ENCODE measurements around the gene HMGB2. TPM values are rescaled to one million over a fixed set of nuclear protein-coding genes. Genes with fewer than 3 reads are reported as not detected.

HMGB2 gene
- polyA plus RNA-seq (2012; ENCODE audit: missing spikeins), result 416 TPM

- FAIRE-seq, result peak; percentile 97
- DNase-seq (ENCODE audit: insufficient read length), result peak; percentile 87
- peak; percentile 93 for TF ChIP-seq TAF1 (IDR thresholded peaks at IDR 0.05; ENCODE audit: borderline replicate concordance, low read depth, low read length)
- TF ChIP-seq POLR2A (IDR thresholded peaks at IDR 0.05; ENCODE audit: low read depth, low read length), result peak; percentile 99
- peak; percentile 98 for TF ChIP-seq POLR2AphosphoS5 (IDR thresholded peaks at IDR 0.05; ENCODE audit: low read depth, low read length)
These were observed at the start of gene HMGB2 for GRCh38 chr4:173334085-173334890. TSS of gene HMGB2 (minus strand) at chr4:173334358. CDS start at chr4:173333649, 709 bp downstream.

- FAIRE-seq (no peak), DNase-seq (ENCODE audit: insufficient read length) (no peak)
- TF ChIP-seq TAF1 (IDR thresholded peaks at IDR 0.05; ENCODE audit: borderline replicate concordance, low read depth, low read length), result no peak
- TF ChIP-seq POLR2A (IDR thresholded peaks at IDR 0.05; ENCODE audit: low read depth, low read length), result no peak
- TF ChIP-seq POLR2AphosphoS5 (IDR thresholded peaks at IDR 0.05; ENCODE audit: low read depth, low read length), result no peak
These were observed 48.2 kb upstream of the HMGB2 start for GRCh38 chr4:173382349-173382748.

- no peak for FAIRE-seq
- no peak for DNase-seq (ENCODE audit: insufficient read length)
- TF ChIP-seq POLR2A (IDR thresholded peaks at IDR 0.05; ENCODE audit: low read depth, low read length), result no peak
- TF ChIP-seq TAF1 (IDR thresholded peaks at IDR 0.05; ENCODE audit: borderline replicate concordance, low read depth, low read length), result no peak
- no peak for TF ChIP-seq POLR2AphosphoS5 (IDR thresholded peaks at IDR 0.05; ENCODE audit: low read depth, low read length)
These were observed 47.5 kb upstream of the HMGB2 start for GRCh38 chr4:173381610-173382009.

GRCh38 chr4:173380987-173381386 lies 46.8 kb upstream of the HMGB2 start:
- FAIRE-seq (peak; percentile 44), DNase-seq (ENCODE audit: insufficient read length) (no peak)
- TF ChIP-seq POLR2AphosphoS5 (IDR thresholded peaks at IDR 0.05; ENCODE audit: low read depth, low read length) (no peak), POLR2A (IDR thresholded peaks at IDR 0.05; ENCODE audit: low read depth, low read length) (no peak), TAF1 (IDR thresholded peaks at IDR 0.05; ENCODE audit: borderline replicate concordance, low read depth, low read length) (no peak)

GRCh38 chr4:173379929-173380328 lies 45.8 kb upstream of the HMGB2 start:
- DNase-seq (ENCODE audit: insufficient read length), result no peak
- peak; percentile 57 for FAIRE-seq
- no peak for TF ChIP-seq POLR2A (IDR thresholded peaks at IDR 0.05; ENCODE audit: low read depth, low read length)
- no peak for TF ChIP-seq TAF1 (IDR thresholded peaks at IDR 0.05; ENCODE audit: borderline replicate concordance, low read depth, low read length)
- TF ChIP-seq POLR2AphosphoS5 (IDR thresholded peaks at IDR 0.05; ENCODE audit: low read depth, low read length), result no peak

GRCh38 chr4:173374588-173374987 lies 40.4 kb upstream of the HMGB2 start:
- DNase-seq (ENCODE audit: insufficient read length), result no peak
- no peak for FAIRE-seq

GRCh38 chr4:173371292-173372192 lies 37.4 kb upstream of the HMGB2 start:
- peak; percentile 83 for FAIRE-seq

More at GRCh38 chr4:173374588-173374987, 40.4 kb upstream of the HMGB2 start:
- TF ChIP-seq POLR2AphosphoS5 (IDR thresholded peaks at IDR 0.05; ENCODE audit: low read depth, low read length) (no peak), TAF1 (IDR thresholded peaks at IDR 0.05; ENCODE audit: borderline replicate concordance, low read depth, low read length) (no peak), POLR2A (IDR thresholded peaks at IDR 0.05; ENCODE audit: low read depth, low read length) (no peak)

GRCh38 chr4:173370477-173371291 lies 36.5 kb upstream of the HMGB2 start, which contains the start of gene SAP30:
TSS of gene SAP30 (plus strand) at chr4:173370954. CDS start at chr4:173371183, 229 bp downstream.
- no peak for FAIRE-seq
- TF ChIP-seq POLR2AphosphoS5 (IDR thresholded peaks at IDR 0.05; ENCODE audit: low read depth, low read length), result peak; percentile 89
- 0 out of 2 replicates have a peak, but pooled peaks have one; percentile 11 for TF ChIP-seq TAF1 (IDR thresholded peaks at IDR 0.05; ENCODE audit: borderline replicate concordance, low read depth, low read length)
- TF ChIP-seq POLR2A (IDR thresholded peaks at IDR 0.05; ENCODE audit: low read depth, low read length), result peak; percentile 94
- DNase-seq (ENCODE audit: insufficient read length), result peak; percentile 69

More at GRCh38 chr4:173371292-173372192, 37.4 kb upstream of the HMGB2 start:
- TF ChIP-seq TAF1 (IDR thresholded peaks at IDR 0.05; ENCODE audit: borderline replicate concordance, low read depth, low read length), result no peak
- no peak for TF ChIP-seq POLR2AphosphoS5 (IDR thresholded peaks at IDR 0.05; ENCODE audit: low read depth, low read length)
- no peak for TF ChIP-seq POLR2A (IDR thresholded peaks at IDR 0.05; ENCODE audit: low read depth, low read length)
- DNase-seq (ENCODE audit: insufficient read length), result peak; percentile 24

- no peak for TF ChIP-seq POLR2A (IDR thresholded peaks at IDR 0.05; ENCODE audit: low read depth, low read length)
- no peak for TF ChIP-seq POLR2AphosphoS5 (IDR thresholded peaks at IDR 0.05; ENCODE audit: low read depth, low read length)
- no peak for TF ChIP-seq TAF1 (IDR thresholded peaks at IDR 0.05; ENCODE audit: borderline replicate concordance, low read depth, low read length)
- no peak for DNase-seq (ENCODE audit: insufficient read length)
- no peak for FAIRE-seq
These were observed 35.9 kb upstream of the HMGB2 start for GRCh38 chr4:173370130-173370476.

- TF ChIP-seq TAF1 (IDR thresholded peaks at IDR 0.05; ENCODE audit: borderline replicate concordance, low read depth, low read length) (no peak), POLR2A (IDR thresholded peaks at IDR 0.05; ENCODE audit: low read depth, low read length) (no peak), POLR2AphosphoS5 (IDR thresholded peaks at IDR 0.05; ENCODE audit: low read depth, low read length) (no peak)
- no peak for DNase-seq (ENCODE audit: insufficient read length)
- peak; percentile 80 for FAIRE-seq
These were observed 33.8 kb upstream of the HMGB2 start for GRCh38 chr4:173367946-173368345.

Measured in GM12892 (cell line).